Measurements from ENCODE around the gene LPCAT4.
"Not testable (repeated sequence)": the region's sequence is repeated elsewhere in the genome, so short reads cannot be mapped to it uniquely, and the experiment has no call there.

Gene LPCAT4

DNA sequence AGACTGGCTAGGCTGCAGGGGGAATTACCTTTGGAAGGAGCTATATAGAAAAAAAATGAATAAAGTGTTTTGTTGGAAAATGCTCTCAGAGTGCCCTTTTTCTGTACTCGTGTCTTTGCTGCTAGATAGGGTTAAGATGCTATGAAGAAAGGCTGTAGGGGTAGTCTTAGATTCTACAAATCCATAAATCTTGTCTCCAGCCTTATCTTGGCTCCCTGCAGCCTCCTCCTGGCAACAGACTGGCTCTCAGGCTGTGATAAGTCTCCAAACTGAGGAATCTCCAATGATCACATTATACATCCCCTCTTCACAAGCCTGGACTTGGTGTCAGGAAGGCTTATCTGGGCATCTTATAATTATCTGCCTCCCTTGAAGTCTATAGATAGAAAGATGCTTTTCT is 9.3 kb downstream of the LPCAT4 start:
- FAIRE-seq (no peak), DNase-seq (ENCODE audit: insufficient read length, low spot score) (no peak)
- TF ChIP-seq, protein P1, sequence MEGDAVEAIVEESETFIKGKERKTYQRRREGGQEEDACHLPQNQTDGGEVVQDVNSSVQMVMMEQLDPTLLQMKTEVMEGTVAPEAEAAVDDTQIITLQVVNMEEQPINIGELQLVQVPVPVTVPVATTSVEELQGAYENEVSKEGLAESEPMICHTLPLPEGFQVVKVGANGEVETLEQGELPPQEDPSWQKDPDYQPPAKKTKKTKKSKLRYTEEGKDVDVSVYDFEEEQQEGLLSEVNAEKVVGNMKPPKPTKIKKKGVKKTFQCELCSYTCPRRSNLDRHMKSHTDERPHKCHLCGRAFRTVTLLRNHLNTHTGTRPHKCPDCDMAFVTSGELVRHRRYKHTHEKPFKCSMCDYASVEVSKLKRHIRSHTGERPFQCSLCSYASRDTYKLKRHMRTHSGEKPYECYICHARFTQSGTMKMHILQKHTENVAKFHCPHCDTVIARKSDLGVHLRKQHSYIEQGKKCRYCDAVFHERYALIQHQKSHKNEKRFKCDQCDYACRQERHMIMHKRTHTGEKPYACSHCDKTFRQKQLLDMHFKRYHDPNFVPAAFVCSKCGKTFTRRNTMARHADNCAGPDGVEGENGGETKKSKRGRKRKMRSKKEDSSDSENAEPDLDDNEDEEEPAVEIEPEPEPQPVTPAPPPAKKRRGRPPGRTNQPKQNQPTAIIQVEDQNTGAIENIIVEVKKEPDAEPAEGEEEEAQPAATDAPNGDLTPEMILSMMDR (IDR thresholded peaks at IDR 0.05; ENCODE audit: insufficient read depth, missing control alignments), result no peak

DNA sequence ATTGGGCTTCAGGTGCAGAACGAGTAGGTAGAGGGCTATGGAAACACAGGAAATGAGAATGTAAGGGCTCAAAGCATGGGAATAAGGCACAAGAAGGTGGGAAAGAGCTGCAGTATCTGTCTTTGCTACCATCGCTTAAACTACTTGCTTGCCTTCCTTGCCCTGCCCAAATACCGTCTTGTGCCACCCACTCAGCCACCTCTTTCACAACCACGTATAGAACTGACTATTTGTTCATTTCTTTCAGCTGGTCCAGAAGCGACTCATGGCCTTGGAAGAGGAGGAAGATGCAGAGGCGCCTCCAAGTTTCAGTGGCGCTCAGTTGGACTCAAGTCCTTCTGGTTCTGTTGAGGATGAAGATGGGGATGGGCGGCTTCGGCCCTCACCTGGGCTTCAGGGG is 11.8 kb downstream of the LPCAT4 start:
- TF ChIP-seq, protein P1 (IDR thresholded peaks at IDR 0.05; ENCODE audit: insufficient read depth, missing control alignments), result no peak
- no peak for DNase-seq (ENCODE audit: insufficient read length, low spot score)
- FAIRE-seq, result no peak

DNA sequence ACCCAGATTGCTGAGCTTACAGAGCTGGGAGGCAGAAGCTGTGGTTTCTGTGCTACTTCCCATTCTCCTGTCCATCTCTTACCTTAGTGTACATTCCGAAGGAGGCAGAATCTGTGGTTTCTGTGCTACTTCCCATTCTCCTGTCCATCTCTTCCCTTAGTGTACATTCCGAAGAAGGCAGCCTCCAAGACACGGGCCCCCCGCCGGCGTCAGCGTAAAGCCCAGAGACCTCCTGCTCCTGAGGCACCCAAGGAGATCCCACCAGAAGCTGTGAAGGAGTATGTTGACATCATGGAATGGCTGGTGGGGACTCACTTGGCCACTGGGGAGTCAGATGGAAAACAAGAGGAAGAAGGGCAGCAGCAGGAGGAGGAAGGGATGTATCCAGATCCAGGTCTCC is 12.7 kb downstream of the LPCAT4 start:
- no peak for DNase-seq (ENCODE audit: insufficient read length, low spot score)
- FAIRE-seq, result no peak

DNA sequence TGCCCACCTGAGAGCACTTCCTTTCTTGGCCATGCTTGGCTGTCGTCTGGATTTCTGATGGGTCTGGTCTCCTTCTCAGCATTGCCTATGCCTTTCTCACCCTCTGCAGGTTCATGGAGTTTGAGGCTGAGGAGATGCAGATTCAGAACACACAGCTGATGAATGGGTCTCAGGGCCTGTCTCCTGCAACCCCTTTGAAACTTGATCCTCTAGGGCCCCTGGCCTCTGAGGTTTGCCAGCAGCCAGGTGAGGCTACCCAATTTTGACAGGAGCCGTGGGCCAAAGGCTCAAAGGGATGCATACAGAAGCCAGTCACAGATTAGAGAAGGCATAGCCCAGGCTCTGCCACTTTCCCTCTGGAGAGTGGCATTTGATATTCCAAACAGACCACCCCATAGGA is 13.4 kb downstream of the LPCAT4 start:
- DNase-seq (ENCODE audit: insufficient read length, low spot score) (no peak), FAIRE-seq (no peak)
- TF ChIP-seq, protein P1 (IDR thresholded peaks at IDR 0.05; ENCODE audit: insufficient read depth, missing control alignments), result no peak

More for the DNA sequence above, 12.7 kb downstream of the LPCAT4 start:
- TF ChIP-seq, protein P1 (IDR thresholded peaks at IDR 0.05; ENCODE audit: insufficient read depth, missing control alignments), result no peak

DNA sequence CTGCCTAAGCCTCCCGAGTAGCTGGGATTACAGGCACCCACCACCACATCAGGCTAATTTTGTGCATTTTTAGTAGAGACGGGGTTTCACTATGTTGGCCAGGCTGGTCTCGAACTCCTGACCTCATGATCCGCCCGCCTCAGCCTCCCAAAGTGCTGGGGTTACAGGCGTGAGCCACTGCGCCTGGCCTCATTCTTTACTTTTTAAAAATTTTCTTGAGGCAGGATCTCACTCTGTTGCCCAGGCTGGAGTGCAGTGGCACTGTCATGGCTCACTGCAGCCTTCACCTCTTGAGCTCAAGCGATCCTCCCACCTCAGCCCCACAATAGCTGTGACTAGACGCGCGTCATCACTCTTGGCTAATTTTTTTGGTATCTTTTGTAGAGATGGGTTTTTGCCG is 14.0 kb downstream of the LPCAT4 start:
- not testable (repeated sequence) for DNase-seq (ENCODE audit: insufficient read length, low spot score); FAIRE-seq

DNA sequence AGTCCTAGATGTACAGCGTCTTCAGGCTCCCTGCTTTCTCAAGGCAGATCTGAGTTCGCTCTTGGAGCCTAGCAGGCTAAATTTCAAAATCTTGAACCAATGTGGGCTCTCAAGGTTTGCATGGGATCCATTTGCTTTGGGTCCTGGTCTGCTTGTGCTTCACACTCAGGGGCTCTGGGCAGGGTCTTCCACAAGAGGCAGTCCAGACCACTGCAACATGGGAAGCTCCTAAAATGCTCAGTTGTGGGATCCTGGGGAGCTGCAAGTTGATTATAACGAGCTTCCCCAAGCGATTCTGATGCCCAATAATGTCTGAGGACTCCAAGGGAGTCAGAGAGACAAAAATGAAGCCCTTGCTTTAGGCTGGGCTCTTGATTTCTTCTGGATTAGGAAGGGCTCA is 17.2 kb downstream of the LPCAT4 start:
- TF ChIP-seq, protein P1 (IDR thresholded peaks at IDR 0.05; ENCODE audit: insufficient read depth, missing control alignments), result no peak
- no peak for FAIRE-seq
- DNase-seq (ENCODE audit: insufficient read length, low spot score), result no peak

DNA sequence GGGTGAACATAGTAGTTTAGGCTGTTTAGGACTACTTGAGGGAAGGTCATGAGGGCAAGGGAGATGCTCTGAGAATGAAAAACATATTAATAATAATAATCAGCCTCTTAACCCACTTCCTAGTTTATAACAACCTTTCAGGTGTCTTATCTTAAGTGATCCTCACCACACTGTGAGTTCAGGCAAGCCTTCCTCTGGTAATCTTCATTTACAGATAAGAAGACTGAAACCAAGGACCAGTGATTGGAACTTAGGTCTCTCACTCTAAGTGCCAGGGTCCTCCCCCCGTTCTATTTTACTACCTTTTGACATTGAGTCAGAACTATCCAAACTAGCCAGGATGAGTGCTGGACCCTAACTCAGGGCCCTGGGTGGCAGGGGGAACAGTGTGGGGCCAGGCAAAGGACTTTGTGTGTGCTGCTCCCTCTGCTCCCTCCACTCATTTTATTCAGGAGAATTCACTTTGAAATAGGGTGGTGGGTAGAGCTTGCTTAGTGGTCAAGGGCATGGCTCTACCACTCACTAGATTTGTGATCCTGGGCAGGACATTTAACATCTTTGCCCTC is 18.2 kb downstream of the LPCAT4 start:
- TF ChIP-seq, protein P1 (IDR thresholded peaks at IDR 0.05; ENCODE audit: insufficient read depth, missing control alignments), result no peak
- FAIRE-seq (no peak), DNase-seq (ENCODE audit: insufficient read length, low spot score) (no peak)

Measured in D721Med (cell line).